ENCODE measurements around the gene CTSE.

Gene CTSE

GRCh38 chr1:205989786-205990185 lies 33.9 kb downstream of the CTSE start:
- no peak for DNase-seq

DNA sequence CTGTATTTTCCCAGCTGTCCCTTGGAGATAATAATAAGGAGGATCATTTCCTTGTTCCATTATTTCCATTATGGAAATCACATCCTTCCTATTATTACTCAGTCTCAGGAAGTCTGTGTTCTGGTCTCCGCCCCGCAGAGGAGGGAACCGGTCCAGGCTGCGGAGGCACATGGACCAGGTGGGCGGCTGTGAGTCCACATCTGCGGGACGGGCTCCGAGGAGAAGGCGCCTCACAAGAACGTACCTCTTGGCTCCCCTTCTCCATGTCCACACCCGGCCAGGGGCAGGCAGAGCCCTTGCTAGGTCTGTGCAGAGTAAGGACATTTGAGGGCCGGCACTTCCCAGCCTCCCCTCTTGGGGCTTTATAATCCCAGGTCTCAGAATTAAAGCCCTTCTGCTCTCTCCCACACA lies 35.1 kb downstream of the CTSE start:
- no peak for DNase-seq

GRCh38 chr1:205986861-205987260 lies 36.8 kb downstream of the CTSE start:
- DNase-seq: no peak

GRCh38 chr1:205986292-205986691 lies 37.4 kb downstream of the CTSE start:
- no peak for DNase-seq

- no peak for DNase-seq
These were observed 38.2 kb downstream of the CTSE start for GRCh38 chr1:205985330-205986005.

GRCh38 chr1:205983925-205984725 lies 39.6 kb downstream of the CTSE start:
- DNase-seq: peak in 1 of 2 experiments; percentile 55

GRCh38 chr1:205981257-205981656 lies 42.4 kb downstream of the CTSE start:
- DNase-seq: no peak

GRCh38 chr1:205980237-205980870 lies 43.3 kb downstream of the CTSE start:
- DNase-seq: no peak

- no peak for DNase-seq
These were observed 44.4 kb downstream of the CTSE start for GRCh38 chr1:205979301-205979700.

- DNase-seq: no peak
These were observed 45.0 kb downstream of the CTSE start for GRCh38 chr1:205978676-205979075.

DNA sequence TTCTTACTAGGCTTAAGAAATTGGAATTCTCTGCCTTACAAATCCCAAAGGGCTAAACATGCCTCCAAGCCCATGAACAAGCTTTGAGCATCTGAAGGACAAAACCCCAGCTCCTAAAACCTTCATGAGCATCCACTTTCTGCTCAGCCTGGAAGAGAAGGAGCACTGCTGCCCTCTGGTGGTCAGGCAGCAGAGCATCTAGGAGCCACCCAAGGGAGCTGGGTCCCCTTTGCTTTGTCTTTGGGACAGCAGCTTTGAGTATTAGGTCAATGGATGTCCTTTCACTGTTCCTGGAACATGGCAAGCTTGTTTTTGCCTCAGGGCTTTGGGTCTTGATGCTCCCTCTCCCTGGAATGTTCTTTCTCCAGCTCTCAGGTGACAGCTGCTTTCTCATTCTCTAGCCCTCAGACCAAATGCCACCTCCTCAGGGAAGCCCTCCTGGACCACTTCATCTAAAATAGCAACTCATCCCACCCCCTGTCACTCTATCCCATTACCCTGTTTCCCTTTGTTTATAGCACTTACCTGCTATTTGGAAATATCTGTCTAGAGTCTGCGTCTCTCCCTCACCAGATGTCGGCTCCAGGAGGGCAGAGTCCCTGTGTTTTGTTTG lies 46.2 kb downstream of the CTSE start:
- DNase-seq: peak; percentile 73 to 80

- DNase-seq: no peak
These were observed 46.8 kb downstream of the CTSE start for GRCh38 chr1:205976708-205977401.

DNA sequence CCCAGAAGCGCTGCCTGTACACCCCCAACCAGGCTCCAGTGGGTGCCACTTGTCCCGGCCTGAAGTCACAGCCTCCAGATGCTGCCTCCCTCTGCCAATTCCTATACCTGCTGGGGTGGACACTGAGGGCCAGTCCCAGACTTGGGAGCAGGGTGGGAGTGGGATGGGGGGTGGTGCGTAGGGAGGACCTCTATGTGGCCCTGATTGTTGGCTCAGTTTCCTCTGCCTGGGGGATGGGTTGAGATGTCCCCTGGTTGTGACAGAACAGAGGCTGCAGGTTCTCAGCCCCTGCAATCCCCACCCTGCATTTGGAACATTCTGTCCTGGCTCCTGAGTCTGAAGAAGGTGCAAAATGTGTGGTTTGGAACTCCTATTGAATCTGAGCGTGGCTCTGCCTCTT lies 47.7 kb downstream of the CTSE start:
- no peak for DNase-seq

- no peak for DNase-seq
These were observed 48.2 kb downstream of the CTSE start for GRCh38 chr1:205975387-205975998.

- DNase-seq: no peak
These were observed 49.0 kb downstream of the CTSE start for GRCh38 chr1:205974712-205975111.

DNA sequence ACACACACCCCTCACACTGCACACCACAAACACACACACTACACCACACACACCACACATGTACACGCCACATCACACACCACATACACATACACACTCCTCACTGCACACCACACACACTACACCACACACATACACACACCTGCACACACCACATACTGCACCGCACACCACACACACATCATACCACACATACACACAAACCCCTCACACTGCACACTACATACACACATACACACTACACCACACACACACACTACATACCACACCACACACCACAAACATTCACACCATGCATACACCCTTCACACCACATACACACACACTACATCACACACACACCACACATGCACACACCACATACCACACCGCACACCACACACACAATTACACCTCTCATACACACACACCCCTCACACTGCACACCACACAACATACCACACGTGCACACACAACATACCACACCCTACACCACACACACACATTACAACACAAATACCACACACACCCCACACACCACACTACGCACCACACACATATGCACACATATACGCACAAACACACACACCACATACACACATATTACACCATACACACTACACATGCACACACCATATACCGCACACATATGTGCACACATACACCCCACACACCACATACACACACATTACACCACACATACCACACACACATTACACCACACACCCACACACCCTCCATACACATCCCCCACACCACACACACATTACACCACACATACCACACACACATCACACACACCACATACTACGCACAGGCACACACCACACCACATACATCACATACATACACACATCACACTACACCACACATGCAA lies 50.1 kb downstream of the CTSE start:
- DNase-seq: no peak

DNA sequence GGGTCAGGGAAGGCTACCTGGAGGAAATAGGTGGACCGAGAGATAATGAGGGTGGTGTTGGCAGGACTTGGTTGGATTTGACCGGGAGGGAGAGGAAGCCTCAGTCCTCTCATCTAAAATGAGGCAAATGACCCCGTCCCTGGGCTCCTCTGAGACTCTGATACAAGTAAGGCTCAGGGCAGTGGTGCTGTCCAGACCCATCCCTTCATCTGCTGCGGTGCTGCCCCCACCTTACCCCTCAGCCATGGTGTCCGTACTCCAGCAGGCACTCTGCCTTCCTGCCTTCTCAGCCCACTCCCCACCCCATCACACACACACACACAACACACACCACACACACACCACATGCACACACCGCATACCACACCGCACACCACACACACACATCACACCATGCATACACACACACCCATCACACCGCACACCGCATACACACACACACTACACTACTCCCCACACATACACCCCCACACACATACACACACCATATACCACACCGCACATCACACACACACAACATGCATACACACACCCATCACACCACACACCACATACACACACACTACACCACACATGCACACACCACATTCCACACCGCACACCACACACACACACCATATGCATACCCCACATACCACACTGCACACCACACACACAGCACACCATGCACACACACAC lies 51.1 kb downstream of the CTSE start:
- DNase-seq: no peak

DNA sequence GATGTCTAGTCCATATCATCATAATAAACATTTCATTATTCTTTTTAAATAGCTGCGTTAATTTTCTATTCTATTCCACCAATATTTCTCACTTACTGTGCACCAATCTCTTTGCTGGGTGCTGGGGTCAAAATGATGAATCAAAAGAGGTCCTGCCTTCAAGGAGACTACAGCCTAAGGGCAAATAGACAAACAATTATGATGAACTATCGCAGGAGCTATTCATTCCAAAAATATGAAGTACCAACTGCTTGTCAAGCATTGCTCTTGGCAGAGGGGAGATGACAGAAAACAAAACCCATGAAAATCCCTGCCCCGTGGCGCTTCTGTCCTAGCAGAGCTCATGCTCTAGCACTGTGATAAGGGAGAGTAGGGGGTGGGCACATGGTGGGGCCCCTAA lies 51.6 kb downstream of the CTSE start:
- no peak for DNase-seq

GRCh38 chr1:205971082-205971481 lies 52.6 kb downstream of the CTSE start:
- no peak for DNase-seq

GRCh38 chr1:205970486-205970885 lies 53.2 kb downstream of the CTSE start:
- no peak for DNase-seq

GRCh38 chr1:205969229-205969628 lies 54.5 kb downstream of the CTSE start:
- DNase-seq: no peak

Measured in NCI-H446 (cell line).